IPS-15b (cell line): ENCODE data around the gene GTPBP4.

Experiments
- H3K27me3 ChIP-seq: one replicate; pipeline ENCODE4 v1.6.1; 2013; ENCODE audit warnings: low read length; ENCODE audit not compliant: control insufficient read depth, insufficient read depth
- H3K36me3 ChIP-seq: one replicate; pipeline ENCODE4 v1.6.1; 2013; ENCODE audit warnings: low read length; ENCODE audit not compliant: control insufficient read depth, insufficient read depth
- H3K4me1 ChIP-seq: one replicate; pipeline ENCODE4 v1.6.1; 2013; ENCODE audit warnings: mild to moderate bottlenecking, low read length; ENCODE audit not compliant: control insufficient read depth, insufficient read depth
- H3K4me3 ChIP-seq: one replicate; pipeline ENCODE4 v1.5.1; 2013; ENCODE audit warnings: low read depth, low read length
- H3K9ac ChIP-seq: one replicate; pipeline ENCODE4 v1.6.1; 2013; ENCODE audit warnings: low read depth, mild to moderate bottlenecking, low read length
- H3K9me3 ChIP-seq: one replicate; pipeline ENCODE4 v1.6.1; 2013; ENCODE audit warnings: mild to moderate bottlenecking, low read length; ENCODE audit not compliant: control insufficient read depth, insufficient read depth

Gene GTPBP4

DNA sequence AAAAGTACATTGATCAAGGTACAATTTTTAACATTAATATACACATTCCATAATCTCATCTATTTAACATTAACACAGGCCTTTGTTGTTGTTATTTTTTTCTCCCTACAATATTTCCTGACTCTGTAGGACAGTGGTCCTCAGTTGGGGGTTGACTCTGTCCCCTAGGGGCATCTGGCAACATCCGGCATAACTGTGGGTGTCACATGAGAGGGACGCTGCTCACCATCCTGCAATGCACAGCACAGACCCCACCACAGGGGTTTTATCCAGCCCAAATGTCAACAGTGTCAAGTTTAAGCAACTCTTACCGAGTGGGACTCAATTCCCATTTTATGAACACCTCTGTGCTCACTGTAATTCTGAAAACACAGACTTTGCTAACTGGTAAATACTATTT lies 51.9 kb downstream of the GTPBP4 start:
- H3K36me3 ChIP-seq = peaks cover 8% of the 10 kb centered on the region
- no peak overlapping the region for H3K4me3 ChIP-seq
- H3K4me1 ChIP-seq = no peaks in the 10 kb centered on the region
- no peaks in the 10 kb centered on the region for H3K9me3 ChIP-seq
- no peak overlapping the region for H3K9ac ChIP-seq
- H3K27me3 ChIP-seq = no peaks in the 10 kb centered on the region

DNA sequence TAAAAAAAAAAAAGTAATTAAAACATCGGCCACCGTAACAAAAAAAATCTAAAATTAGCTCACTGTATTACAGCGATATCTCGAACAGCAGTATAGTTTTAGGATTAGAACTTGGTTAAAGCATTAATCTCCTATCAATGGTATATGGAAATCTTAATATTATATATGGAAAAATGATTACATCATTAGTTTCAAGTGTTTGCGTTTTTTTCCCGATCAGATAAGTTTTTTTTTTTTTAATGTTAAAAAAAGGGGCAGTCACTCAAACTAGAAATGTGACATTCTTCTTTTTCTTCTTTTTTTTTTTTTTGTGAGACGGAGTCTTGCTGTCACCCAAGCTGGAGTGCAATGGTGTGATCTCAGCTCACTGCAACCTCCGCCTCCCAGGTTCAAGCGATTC lies 53.3 kb downstream of the GTPBP4 start:
- H3K4me3 ChIP-seq = no peak overlapping the region
- no peak overlapping the region for H3K9ac ChIP-seq
- peaks cover 10% of the 10 kb centered on the region for H3K36me3 ChIP-seq
- no peaks in the 10 kb centered on the region for H3K4me1 ChIP-seq
- H3K27me3 ChIP-seq = no peaks in the 10 kb centered on the region
- no peaks in the 10 kb centered on the region for H3K9me3 ChIP-seq

DNA sequence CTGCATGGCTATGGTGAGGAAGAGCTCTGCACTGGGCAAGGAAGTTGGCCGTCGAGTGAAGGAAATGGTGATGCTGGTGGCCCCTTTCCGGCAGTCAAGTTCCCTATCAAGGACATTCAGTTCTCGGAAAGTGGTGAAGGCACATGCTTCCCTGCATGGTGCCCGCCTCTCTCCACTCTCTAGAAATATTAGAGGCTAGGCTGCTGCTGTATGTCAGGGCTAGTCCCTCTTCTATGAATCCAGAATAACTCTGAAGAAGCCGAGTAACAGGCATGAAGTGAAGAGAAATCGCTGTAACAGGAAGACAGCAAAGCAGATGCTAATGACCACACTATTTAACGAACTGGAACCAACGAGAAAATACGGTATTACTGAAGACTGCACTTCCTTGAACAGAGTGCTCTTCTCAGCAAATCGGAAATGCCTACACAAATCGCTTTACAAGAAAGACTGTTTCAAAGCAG lies 55.3 kb downstream of the GTPBP4 start:
- H3K36me3 ChIP-seq = peaks cover 13% of the 10 kb centered on the region
- H3K27me3 ChIP-seq = no peaks in the 10 kb centered on the region
- no peaks in the 10 kb centered on the region for H3K4me1 ChIP-seq
- no peak overlapping the region for H3K4me3 ChIP-seq
- H3K9me3 ChIP-seq = no peaks in the 10 kb centered on the region
- no peak overlapping the region for H3K9ac ChIP-seq

DNA sequence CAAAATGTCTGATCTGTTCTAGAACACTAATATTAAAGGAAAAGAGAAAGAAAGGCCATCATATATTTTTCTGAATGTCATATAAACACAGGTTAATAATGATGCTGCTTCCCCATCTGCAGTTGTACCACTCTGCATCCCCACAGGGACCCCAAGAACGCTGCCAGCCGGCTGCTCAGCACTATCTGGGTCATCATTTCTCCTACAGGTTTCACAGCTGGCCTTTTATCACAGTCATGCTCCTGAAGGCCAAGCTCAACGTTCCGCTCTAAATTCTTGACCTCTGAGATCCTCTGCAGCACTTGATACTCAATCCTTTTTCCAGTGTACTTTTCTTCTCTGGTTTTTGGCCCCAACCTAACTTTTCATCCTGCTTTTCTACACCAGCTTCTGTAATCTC lies 55.9 kb downstream of the GTPBP4 start:
- H3K9ac ChIP-seq = no peak overlapping the region
- H3K27me3 ChIP-seq = no peaks in the 10 kb centered on the region
- no peak overlapping the region for H3K4me3 ChIP-seq
- H3K36me3 ChIP-seq = peaks cover 13% of the 10 kb centered on the region
- H3K4me1 ChIP-seq = no peaks in the 10 kb centered on the region
- H3K9me3 ChIP-seq = no peaks in the 10 kb centered on the region

DNA sequence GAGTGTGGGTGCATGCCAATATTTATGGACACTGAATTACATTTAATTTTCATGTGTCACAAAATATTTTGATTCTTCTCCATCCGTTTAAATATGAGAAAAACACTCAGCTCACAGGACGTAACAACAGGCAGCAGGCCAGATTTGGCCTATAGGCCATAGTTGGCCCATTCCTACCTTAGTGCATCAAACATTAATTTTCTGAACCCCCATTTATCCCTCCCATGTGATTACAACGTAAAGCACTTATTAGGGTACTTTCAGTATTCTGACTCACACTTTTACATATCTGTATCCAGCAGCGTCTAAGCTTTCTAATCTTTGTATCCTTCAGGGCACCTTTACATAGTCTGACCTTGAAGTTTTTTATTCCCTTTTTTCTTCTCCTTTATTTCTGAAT lies 56.7 kb downstream of the GTPBP4 start:
- H3K36me3 ChIP-seq = peaks cover 13% of the 10 kb centered on the region
- H3K4me1 ChIP-seq = no peaks in the 10 kb centered on the region
- H3K9me3 ChIP-seq = no peaks in the 10 kb centered on the region
- H3K27me3 ChIP-seq = no peaks in the 10 kb centered on the region
- H3K9ac ChIP-seq = no peak overlapping the region
- no peak overlapping the region for H3K4me3 ChIP-seq

DNA sequence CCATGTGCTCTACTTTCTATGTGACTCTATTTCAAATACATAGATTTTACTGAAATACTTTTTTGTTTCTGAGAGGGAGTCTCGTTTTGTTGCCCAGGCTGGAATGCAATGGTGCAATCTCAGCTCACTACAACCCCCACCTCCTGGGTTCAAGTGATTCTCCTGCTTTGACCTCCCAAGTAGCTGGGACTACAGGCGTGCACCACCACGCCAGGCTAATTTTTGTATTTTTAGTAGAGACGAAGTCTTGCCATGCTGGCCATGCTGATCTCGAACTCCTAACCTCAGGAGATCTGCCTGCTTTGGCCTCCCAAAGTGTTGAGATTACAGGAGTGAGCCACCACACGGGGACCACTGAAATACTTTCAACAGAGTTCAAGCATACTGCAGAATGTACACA lies 57.2 kb downstream of the GTPBP4 start:
- peaks cover 4% of the 10 kb centered on the region for H3K4me1 ChIP-seq
- no peaks in the 10 kb centered on the region for H3K9me3 ChIP-seq
- no peak overlapping the region for H3K9ac ChIP-seq
- no peaks in the 10 kb centered on the region for H3K27me3 ChIP-seq
- H3K4me3 ChIP-seq = no peak overlapping the region
- peaks cover 13% of the 10 kb centered on the region for H3K36me3 ChIP-seq

DNA sequence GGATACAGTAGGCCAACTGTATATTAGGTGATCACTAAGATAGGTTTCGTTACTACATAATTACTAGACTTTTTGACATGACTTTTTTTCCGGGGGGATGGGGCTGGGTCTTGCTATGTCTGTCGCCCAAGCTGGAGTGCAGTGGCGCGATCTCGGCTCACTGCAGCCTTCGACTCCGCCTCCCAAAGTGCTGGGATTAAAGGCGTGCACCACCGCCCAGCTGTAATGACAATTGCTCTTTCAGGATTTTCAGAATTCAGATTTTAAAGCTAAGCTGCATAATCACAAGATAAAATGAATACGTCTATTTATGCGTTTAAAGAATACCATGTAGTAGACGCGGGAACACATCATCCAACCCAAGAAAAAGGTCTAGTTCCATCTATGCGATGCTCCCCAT lies 59.7 kb downstream of the GTPBP4 start:
- H3K9ac ChIP-seq = peak overlapping the region; percentile 87
- no peaks in the 10 kb centered on the region for H3K27me3 ChIP-seq
- peak overlapping the region; percentile 98 for H3K4me3 ChIP-seq
- H3K4me1 ChIP-seq = peaks cover 4% of the 10 kb centered on the region
- H3K9me3 ChIP-seq = no peaks in the 10 kb centered on the region
- H3K36me3 ChIP-seq = peaks cover 8% of the 10 kb centered on the region

DNA sequence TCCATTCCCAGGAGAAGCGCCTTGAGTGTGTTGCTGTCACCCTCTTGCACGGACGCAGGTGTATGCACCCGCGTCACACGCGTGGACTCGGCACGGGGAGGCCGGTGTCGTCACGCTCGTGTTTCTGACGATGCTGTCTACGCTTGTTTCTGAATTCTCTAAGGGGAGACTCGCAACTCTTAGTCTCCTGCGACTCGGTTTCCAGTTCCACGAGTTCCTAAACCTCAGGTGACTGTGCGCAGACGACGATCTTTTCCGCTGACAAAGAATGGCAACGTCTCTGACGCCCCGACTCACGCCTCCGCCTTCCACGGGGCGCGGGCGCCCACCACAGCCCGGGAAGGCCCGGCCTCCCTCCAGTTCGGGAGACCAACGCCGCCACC lies 60.1 kb downstream of the GTPBP4 start:
- H3K9me3 ChIP-seq = no peaks in the 10 kb centered on the region
- peaks cover 4% of the 10 kb centered on the region for H3K4me1 ChIP-seq
- no peaks in the 10 kb centered on the region for H3K27me3 ChIP-seq
- peak overlapping the region; percentile 87 for H3K9ac ChIP-seq
- H3K4me3 ChIP-seq = peak overlapping the region; percentile 98
- H3K36me3 ChIP-seq = peaks cover 5% of the 10 kb centered on the region

DNA sequence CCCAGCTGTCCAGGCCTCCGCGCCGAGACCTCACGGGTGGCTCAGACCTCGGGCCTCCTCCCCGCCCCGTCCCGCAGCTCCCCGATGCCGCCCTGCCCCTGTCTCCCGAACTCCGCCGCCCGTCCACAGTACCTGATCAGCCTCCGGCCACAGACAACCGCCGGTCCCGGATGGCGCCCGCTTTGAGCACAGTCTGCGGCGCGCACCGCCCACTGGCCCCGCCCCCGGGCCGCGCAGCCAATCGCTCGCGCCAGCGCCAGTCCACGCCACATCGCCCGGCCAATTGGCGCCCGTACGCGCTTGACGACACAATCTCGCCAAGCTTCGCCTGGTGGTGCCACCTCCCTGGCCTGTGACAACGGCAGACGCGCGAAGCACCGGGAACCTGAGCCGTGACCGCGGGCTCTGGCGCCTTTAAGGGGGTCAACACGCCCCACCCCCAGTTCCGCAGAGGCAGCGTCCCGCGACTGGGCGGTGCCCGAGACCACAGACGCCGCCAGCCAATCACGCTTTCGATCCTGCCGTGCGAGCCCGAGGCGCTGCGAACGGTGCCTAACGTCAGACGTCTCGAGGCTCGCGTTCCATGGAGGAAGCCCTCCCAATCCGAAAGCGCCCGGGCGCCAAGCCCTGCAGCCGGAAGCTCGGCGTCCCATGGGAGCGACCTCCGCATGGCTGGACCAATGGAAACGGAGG lies 60.6 kb downstream of the GTPBP4 start, which contains the start of gene IDI1:
IDI1 (minus strand) TSS at position 388 of the 693 bp plus-strand sequence; CDS start at position 272, 116 bp downstream.
- H3K4me1 ChIP-seq = peaks cover 4% of the 10 kb centered on the region
- no peaks in the 10 kb centered on the region for H3K9me3 ChIP-seq
- peak within 1 kb of the TSS; percentile 89 for H3K9ac ChIP-seq
- H3K4me3 ChIP-seq = peak within 1 kb of the TSS; percentile 98
- peaks cover 5% of the 10 kb centered on the region for H3K36me3 ChIP-seq
- no peaks in the 10 kb centered on the region for H3K27me3 ChIP-seq

DNA sequence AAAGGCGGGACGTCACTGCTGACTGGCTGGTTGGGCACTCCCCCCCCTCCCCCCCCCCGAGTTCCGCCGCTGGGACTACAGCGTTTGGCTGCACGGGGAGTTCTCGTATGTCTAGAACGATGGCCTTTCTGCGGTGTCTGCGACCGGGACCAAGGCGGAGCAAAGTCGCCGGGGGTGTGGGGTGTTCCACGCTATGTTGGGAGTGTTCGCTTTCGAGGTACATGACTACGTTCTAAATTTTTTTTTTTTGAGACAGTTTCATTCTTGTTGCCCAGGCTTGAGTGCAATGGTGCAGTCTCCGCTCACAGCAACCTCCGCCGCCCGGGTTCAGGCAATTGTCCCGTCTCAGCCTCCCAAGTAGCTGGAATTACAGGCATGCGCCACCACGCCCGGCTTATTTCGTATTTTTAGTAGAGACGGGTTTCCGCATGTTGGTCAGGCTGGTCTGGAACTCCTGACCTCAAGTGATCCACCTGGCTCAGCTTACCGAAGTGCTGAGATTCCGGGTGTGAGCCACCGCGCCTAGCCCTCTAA lies 61.3 kb downstream of the GTPBP4 start:
- Histone ChIP-seq H3K36me3 (peaks cover 5% of the 10 kb centered on the region), H3K9me3 (no peaks in the 10 kb centered on the region), H3K4me1 (peaks cover 4% of the 10 kb centered on the region), H3K4me3 (peak overlapping the region; percentile 98), H3K27me3 (no peaks in the 10 kb centered on the region), H3K9ac (peak overlapping the region; percentile 89)

DNA sequence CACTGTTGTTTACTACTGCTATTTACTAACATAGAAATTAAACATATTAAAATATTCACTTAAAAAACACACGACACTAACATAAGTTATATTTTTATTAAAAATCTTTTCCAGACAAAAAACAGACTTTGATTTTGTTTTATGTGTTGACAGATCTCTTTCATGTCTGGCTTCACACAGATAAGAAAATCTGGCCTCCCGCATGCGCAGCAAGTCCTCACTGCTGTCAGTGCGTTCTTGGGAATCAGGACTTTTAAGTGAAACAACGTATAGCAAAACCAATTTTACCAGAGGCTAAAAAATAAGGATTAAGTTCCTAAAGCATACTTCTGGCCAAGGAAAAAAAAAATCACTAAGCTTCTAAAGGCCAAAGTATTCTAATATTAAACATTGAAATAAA lies 61.9 kb downstream of the GTPBP4 start:
- peak overlapping the region; percentile 98 for H3K4me3 ChIP-seq
- peaks cover 7% of the 10 kb centered on the region for H3K4me1 ChIP-seq
- no peaks in the 10 kb centered on the region for H3K9me3 ChIP-seq
- H3K9ac ChIP-seq = no peak overlapping the region
- no peaks in the 10 kb centered on the region for H3K27me3 ChIP-seq
- peaks cover 5% of the 10 kb centered on the region for H3K36me3 ChIP-seq

DNA sequence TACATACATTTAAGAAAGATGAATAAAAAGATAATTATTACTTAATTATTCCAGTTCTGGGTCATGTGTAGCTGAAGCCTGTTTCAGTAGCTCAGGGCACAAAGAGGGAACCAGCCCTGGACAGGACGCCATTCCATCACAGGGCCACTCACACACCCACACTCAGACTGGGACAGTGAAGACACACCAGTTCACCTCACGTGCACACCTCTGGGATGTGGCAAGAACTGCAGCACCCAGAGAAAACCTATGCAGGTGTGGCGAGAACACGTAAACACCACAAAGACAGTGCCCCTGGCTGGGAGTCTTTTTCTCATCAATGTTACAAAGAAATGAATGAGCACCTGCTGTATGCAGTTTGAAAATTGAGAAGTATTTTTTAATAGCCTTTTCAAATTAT lies 62.3 kb downstream of the GTPBP4 start:
- H3K4me1 ChIP-seq = peaks cover 7% of the 10 kb centered on the region
- H3K9ac ChIP-seq = no peak overlapping the region
- H3K36me3 ChIP-seq = peaks cover 3% of the 10 kb centered on the region
- H3K4me3 ChIP-seq = peak overlapping the region; percentile 98
- H3K27me3 ChIP-seq = no peaks in the 10 kb centered on the region
- H3K9me3 ChIP-seq = no peaks in the 10 kb centered on the region
